HEK293 (cell line): Measurements from ENCODE around the gene SPAG5.

Experiments
- CTCF ChIA-PET: fragments of 350-600 bp; formaldehyde crosslinking; extraction: SDS; loops from one replicate; lab custom pipeline; 2021; ENCODE audit warnings: antibody characterized with exemption; lab: Yijun Ruan, JAX
- POLR2A ChIA-PET: fragments of 300-600 bp; formaldehyde crosslinking; extraction: SDS; loops from one replicate; lab custom pipeline; 2020; ENCODE audit warnings: antibody characterized with exemption, inconsistent platforms; lab: Yijun Ruan, JAX
- H3K27ac ChIP-seq: fragments of 200-500 bp; sonication (Bioruptor generic); 2 replicates; pipeline ENCODE4 v1.5.1; 2014; ENCODE audit warnings: low read depth, low read length, control low read depth, inconsistent platforms; ENCODE audit errors: extremely low read depth
- H3K36me3 ChIP-seq, 2 experiments: fragments of 200-500 bp in 1 of 2; sonication (Bioruptor generic) in 1 of 2; 1 replicate in 1 of 2; 2 replicates in 1 of 2; pipeline ENCODE4 v1.5.1; 2014 to 2017; ENCODE audit warnings: inconsistent platforms in 2 of 2, low read length in 2 of 2; ENCODE audit not compliant: control insufficient read depth in 2 of 2, insufficient read depth in 1 of 2
- H3K4me1 ChIP-seq: fragments of 200-500 bp; sonication (Bioruptor generic); 2 replicates; pipeline ENCODE4 v1.5.1; 2014; ENCODE audit warnings: mild to moderate bottlenecking, low read length, inconsistent platforms; ENCODE audit not compliant: control insufficient read depth, insufficient read depth
- H3K4me3 ChIP-seq: 2 replicates; pipeline ENCODE4 v1.5.1; 2011; ENCODE audit warnings: low read depth, mild to moderate bottlenecking, control low read depth, low read length, moderate library complexity
- H3K9me3 ChIP-seq: fragments of 200-500 bp; sonication (Bioruptor generic); 2 replicates; pipeline ENCODE4 v1.5.1; 2014; ENCODE audit warnings: low read depth, low read length, inconsistent platforms; ENCODE audit not compliant: control insufficient read depth, insufficient read depth
- GLI4 ChIP-seq: fragments of 450-650 bp; formaldehyde crosslinking; IDR thresholded peaks from 2 replicates; pipeline ENCODE4 v1.5.1; 2016; ENCODE audit warnings: missing biosample characterization, missing genetic modification characterization
- OVOL3 ChIP-seq: fragments of 450-650 bp; formaldehyde crosslinking; IDR thresholded peaks from 2 replicates; pipeline ENCODE4 v1.5.1; 2016; ENCODE audit warnings: missing biosample characterization, missing genetic modification characterization
- REPIN1 ChIP-seq: fragments of 450-650 bp; formaldehyde crosslinking; IDR thresholded peaks from 2 replicates; pipeline ENCODE4 v1.5.1; 2017; ENCODE audit warnings: missing biosample characterization, missing genetic modification characterization, low read depth
- SALL2 ChIP-seq: fragments of 450-650 bp; formaldehyde crosslinking; IDR thresholded peaks from 2 replicates; pipeline ENCODE4 v1.5.0; 2017; ENCODE audit warnings: missing biosample characterization, mild to moderate bottlenecking, missing genetic modification characterization, borderline replicate concordance
- YY2 ChIP-seq: fragments of 450-650 bp; formaldehyde crosslinking; IDR thresholded peaks from 2 replicates; pipeline ENCODE4 v1.5.1; 2016; ENCODE audit warnings: missing biosample characterization, missing genetic modification characterization
- ZBTB7A ChIP-seq: fragments of 450-650 bp; formaldehyde crosslinking; IDR thresholded peaks from 2 replicates; pipeline ENCODE4 v1.5.1; 2016; ENCODE audit warnings: low read depth, missing biosample characterization, missing genetic modification characterization
- ZEB2 ChIP-seq: fragments of 450-650 bp; formaldehyde crosslinking; IDR thresholded peaks from 2 replicates; pipeline ENCODE4 v1.5.1; 2016; ENCODE audit warnings: missing biosample characterization, missing genetic modification characterization
- ZFP41 ChIP-seq: fragments of 450-650 bp; formaldehyde crosslinking; IDR thresholded peaks from 2 replicates; pipeline ENCODE4 v1.5.1; 2016; ENCODE audit warnings: missing biosample characterization, missing genetic modification characterization, borderline replicate concordance
- ZIC2 ChIP-seq: fragments of 450-650 bp; formaldehyde crosslinking; IDR thresholded peaks from 2 replicates; pipeline ENCODE4 v1.5.1; 2016; ENCODE audit warnings: missing biosample characterization, missing genetic modification characterization
- ZNF140 ChIP-seq: fragments of 450-650 bp; formaldehyde crosslinking; IDR thresholded peaks from 2 replicates; pipeline ENCODE4 v1.5.1; 2016; ENCODE audit warnings: missing biosample characterization, missing genetic modification characterization
- ZNF23 ChIP-seq: fragments of 450-650 bp; formaldehyde crosslinking; IDR thresholded peaks from 2 replicates; pipeline ENCODE4 v1.5.1; 2016; ENCODE audit warnings: missing biosample characterization, missing genetic modification characterization, borderline replicate concordance
- ZNF302 ChIP-seq: fragments of 450-650 bp; formaldehyde crosslinking; IDR thresholded peaks from 2 replicates; pipeline ENCODE4 v1.5.1; 2016; ENCODE audit warnings: missing biosample characterization, missing genetic modification characterization, low read depth
- ZNF354C ChIP-seq: fragments of 450-650 bp; formaldehyde crosslinking; IDR thresholded peaks from 2 replicates; pipeline ENCODE4 v1.5.1; 2016; ENCODE audit warnings: missing biosample characterization, missing genetic modification characterization, low read depth, borderline replicate concordance
- ZNF391 ChIP-seq: fragments of 450-650 bp; formaldehyde crosslinking; IDR thresholded peaks from 2 replicates; pipeline ENCODE4 v1.5.1; 2016; ENCODE audit warnings: low read depth, missing biosample characterization, missing genetic modification characterization, borderline replicate concordance
- ZNF510 ChIP-seq: fragments of 450-650 bp; formaldehyde crosslinking; IDR thresholded peaks from 2 replicates; pipeline ENCODE4 v1.5.1; 2018; ENCODE audit warnings: mild to moderate bottlenecking, missing genetic modification characterization, missing biosample characterization; ENCODE audit not compliant: insufficient replicate concordance
- ZNF548 ChIP-seq: fragments of 450-650 bp; formaldehyde crosslinking; IDR thresholded peaks from 2 replicates; pipeline ENCODE4 v1.5.1; 2016; ENCODE audit warnings: missing biosample characterization, missing genetic modification characterization
- ZNF555 ChIP-seq: fragments of 450-650 bp; formaldehyde crosslinking; conservative IDR thresholded peaks from 2 replicates; pipeline ENCODE4 v1.5.1; 2017; ENCODE audit warnings: missing biosample characterization, mild to moderate bottlenecking, missing genetic modification characterization, inconsistent platforms
- ZNF561 ChIP-seq: fragments of 450-650 bp; IDR thresholded peaks from 2 replicates; pipeline ENCODE4 v1.5.1; 2018; ENCODE audit warnings: missing biosample characterization, missing genetic modification characterization, borderline replicate concordance
- ZNF610 ChIP-seq: fragments of 450-650 bp; formaldehyde crosslinking; IDR thresholded peaks from 2 replicates; pipeline ENCODE4 v1.5.1; 2016; ENCODE audit warnings: missing biosample characterization, missing genetic modification characterization, borderline replicate concordance
- ZNF624 ChIP-seq: fragments of 450-650 bp; formaldehyde crosslinking; IDR thresholded peaks from 2 replicates; pipeline ENCODE4 v1.5.1; 2017; ENCODE audit warnings: missing biosample characterization, missing genetic modification characterization
- ZNF629 ChIP-seq: fragments of 450-650 bp; formaldehyde crosslinking; IDR thresholded peaks from 2 replicates; pipeline ENCODE4 v1.5.1; 2017; ENCODE audit warnings: missing biosample characterization, missing genetic modification characterization
- ZNF664 ChIP-seq: fragments of 450-650 bp; formaldehyde crosslinking; IDR thresholded peaks from 2 replicates; pipeline ENCODE4 v1.5.1; 2016; ENCODE audit warnings: missing biosample characterization, missing genetic modification characterization
- ZNF670 ChIP-seq: fragments of 450-650 bp; formaldehyde crosslinking; IDR thresholded peaks from 2 replicates; pipeline ENCODE4 v1.5.1; 2016; ENCODE audit warnings: missing biosample characterization, missing genetic modification characterization, low read depth
- ZNF768 ChIP-seq: fragments of 450-650 bp; formaldehyde crosslinking; IDR thresholded peaks from 2 replicates; pipeline ENCODE4 v1.5.1; 2018; ENCODE audit warnings: missing biosample characterization, mild to moderate bottlenecking, missing genetic modification characterization
- ZNF830 ChIP-seq: fragments of 450-650 bp; IDR thresholded peaks from 2 replicates; pipeline ENCODE4 v1.5.0; 2018; ENCODE audit warnings: missing biosample characterization, missing genetic modification characterization, low read depth, mild to moderate bottlenecking, moderate library complexity
- TF ChIP-seq, protein P1 (sequence below): sonication (generic); formaldehyde crosslinking; IDR thresholded peaks from 2 replicates; pipeline ENCODE4 v1.8.1; 2022; ENCODE audit warnings: mild to moderate bottlenecking, moderate library complexity, missing genetic modification reagents
- TF ChIP-seq, protein P2 (sequence below): fragments of 450-650 bp; formaldehyde crosslinking; IDR thresholded peaks from 2 replicates; pipeline ENCODE4 v1.5.1; 2016; ENCODE audit warnings: missing biosample characterization, missing genetic modification characterization
- TF ChIP-seq, protein P3 (sequence below): fragments of 450-650 bp; formaldehyde crosslinking; IDR thresholded peaks from 2 replicates; pipeline ENCODE4 v1.5.1; 2016; ENCODE audit warnings: missing biosample characterization, missing genetic modification characterization

SPAG5 gene

DNA sequence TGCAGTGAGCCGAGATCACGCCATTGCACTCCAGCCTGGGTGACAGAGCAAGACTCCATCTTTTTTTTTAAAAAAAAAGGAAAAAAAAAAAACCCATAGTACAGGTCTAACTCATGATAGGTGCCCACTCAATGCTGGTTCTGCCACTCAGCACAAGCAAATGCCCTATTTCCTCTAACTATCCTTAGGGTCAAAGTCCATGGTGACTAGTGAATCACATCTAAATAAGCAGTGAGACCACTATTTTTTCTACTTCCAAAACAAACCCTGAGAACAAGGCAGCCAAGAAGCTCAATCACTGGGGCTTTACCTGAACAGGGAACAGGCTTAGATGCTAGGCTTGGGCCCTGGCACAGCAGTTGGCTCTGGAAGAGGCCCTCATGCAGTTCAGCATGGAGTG, 42.8 kb upstream of the SPAG5 start:
- peaks cover 5% of the 10 kb centered on the region for H3K4me1 ChIP-seq
- H3K36me3 ChIP-seq: peaks cover 62 to 70% of the 10 kb centered on the region in 2 experiments
- H3K9me3 ChIP-seq: no peaks in the 10 kb centered on the region
- TF ChIP-seq SALL2 (tag by site-specific recombination) (no peak), GLI4 (no peak), REPIN1 (tag by site-specific recombination) (no peak), ZFP41 (tag by site-specific recombination) (no peak), ZIC2 (no peak), ZNF555 (tag by site-specific recombination) (no peak), ZNF548 (no peak), ZNF610 (tag by site-specific recombination) (no peak), ZNF768 (tag by site-specific recombination) (no peak), ZNF624 (tag by site-specific recombination) (no peak), OVOL3 (tag by site-specific recombination) (no peak), ZNF140 (tag by site-specific recombination) (no peak), ZEB2 (tag by site-specific recombination) (no peak), ZNF670 (tag by site-specific recombination) (no peak), ZNF391 (no peak), ZBTB7A (no peak), ZNF354C (tag by site-specific recombination) (no peak)
- TF ChIP-seq, protein P1, sequence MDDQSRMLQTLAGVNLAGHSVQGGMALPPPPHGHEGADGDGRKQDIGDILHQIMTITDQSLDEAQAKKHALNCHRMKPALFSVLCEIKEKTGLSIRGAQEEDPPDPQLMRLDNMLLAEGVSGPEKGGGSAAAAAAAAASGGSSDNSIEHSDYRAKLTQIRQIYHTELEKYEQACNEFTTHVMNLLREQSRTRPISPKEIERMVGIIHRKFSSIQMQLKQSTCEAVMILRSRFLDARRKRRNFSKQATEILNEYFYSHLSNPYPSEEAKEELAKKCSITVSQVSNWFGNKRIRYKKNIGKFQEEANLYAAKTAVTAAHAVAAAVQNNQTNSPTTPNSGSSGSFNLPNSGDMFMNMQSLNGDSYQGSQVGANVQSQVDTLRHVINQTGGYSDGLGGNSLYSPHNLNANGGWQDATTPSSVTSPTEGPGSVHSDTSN: no peak
- TF ChIP-seq, protein P2, sequence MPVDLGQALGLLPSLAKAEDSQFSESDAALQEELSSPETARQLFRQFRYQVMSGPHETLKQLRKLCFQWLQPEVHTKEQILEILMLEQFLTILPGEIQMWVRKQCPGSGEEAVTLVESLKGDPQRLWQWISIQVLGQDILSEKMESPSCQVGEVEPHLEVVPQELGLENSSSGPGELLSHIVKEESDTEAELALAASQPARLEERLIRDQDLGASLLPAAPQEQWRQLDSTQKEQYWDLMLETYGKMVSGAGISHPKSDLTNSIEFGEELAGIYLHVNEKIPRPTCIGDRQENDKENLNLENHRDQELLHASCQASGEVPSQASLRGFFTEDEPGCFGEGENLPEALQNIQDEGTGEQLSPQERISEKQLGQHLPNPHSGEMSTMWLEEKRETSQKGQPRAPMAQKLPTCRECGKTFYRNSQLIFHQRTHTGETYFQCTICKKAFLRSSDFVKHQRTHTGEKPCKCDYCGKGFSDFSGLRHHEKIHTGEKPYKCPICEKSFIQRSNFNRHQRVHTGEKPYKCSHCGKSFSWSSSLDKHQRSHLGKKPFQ (tag by site-specific recombination): no peak
- TF ChIP-seq, protein P3, sequence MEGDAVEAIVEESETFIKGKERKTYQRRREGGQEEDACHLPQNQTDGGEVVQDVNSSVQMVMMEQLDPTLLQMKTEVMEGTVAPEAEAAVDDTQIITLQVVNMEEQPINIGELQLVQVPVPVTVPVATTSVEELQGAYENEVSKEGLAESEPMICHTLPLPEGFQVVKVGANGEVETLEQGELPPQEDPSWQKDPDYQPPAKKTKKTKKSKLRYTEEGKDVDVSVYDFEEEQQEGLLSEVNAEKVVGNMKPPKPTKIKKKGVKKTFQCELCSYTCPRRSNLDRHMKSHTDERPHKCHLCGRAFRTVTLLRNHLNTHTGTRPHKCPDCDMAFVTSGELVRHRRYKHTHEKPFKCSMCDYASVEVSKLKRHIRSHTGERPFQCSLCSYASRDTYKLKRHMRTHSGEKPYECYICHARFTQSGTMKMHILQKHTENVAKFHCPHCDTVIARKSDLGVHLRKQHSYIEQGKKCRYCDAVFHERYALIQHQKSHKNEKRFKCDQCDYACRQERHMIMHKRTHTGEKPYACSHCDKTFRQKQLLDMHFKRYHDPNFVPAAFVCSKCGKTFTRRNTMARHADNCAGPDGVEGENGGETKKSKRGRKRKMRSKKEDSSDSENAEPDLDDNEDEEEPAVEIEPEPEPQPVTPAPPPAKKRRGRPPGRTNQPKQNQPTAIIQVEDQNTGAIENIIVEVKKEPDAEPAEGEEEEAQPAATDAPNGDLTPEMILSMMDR (tag by site-specific recombination): no peak
- H3K4me3 ChIP-seq: no peak overlapping the region
- ChIA-PET CTCF (no interaction called here), POLR2A (interaction anchor here (0.6 kb wide), 1 partner anchor 16 kb away, joined by 3 read pairs; no protein-coding TSS in a partner anchor)
- no peak overlapping the region for H3K27ac ChIP-seq

DNA sequence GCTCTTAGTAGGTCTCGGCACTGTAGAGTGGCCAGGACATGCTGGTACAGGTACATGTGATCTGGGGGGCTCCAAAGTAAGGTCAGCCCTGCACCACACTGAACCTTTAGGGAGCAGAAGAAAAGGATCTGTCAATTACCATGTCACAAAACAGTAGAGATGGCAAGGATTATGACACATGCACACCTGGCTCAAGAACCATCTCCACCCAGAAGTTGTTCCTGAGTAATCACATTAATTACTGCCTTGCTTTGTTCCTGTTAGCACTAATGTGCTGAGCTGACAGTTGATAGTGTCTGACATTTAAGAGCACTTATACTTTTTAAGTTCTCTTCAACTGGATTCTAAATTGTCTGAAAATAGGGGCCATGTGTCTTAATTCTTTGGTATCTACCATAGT, 36.7 kb upstream of the SPAG5 start:
- Histone ChIP-seq H3K4me3 (no peak overlapping the region), H3K27ac (no peak overlapping the region), H3K36me3 (peaks cover 89 to 98% of the 10 kb centered on the region in 2 experiments), H3K9me3 (no peaks in the 10 kb centered on the region)
- TF ChIP-seq ZNF664 (tag by site-specific recombination): no peak
- TF ChIP-seq YY2: no peak
- no peak for TF ChIP-seq ZNF302
- TF ChIP-seq ZNF629 (tag by site-specific recombination): no peak
- no peak for TF ChIP-seq ZNF561 (tag by site-specific recombination)
- TF ChIP-seq ZNF23 (tag by site-specific recombination): no peak
- TF ChIP-seq ZNF830 (tag by site-specific recombination): no peak
- TF ChIP-seq ZNF510 (tag by site-specific recombination): no peak
- TF ChIP-seq, all 188 proteins: peak for 0
- ChIA-PET POLR2A (interaction anchor here (1.2 to 3.7 kb wide), 5 partner anchors 9 to 24 kb away, joined by 3 to 30 read pairs (median 4); partner anchors contain the start of gene BLTP2), CTCF (interaction anchor here (1.3 to 2.3 kb wide), 3 partner anchors 9 to 22 kb away, joined by 4 to 11 read pairs (median 6); partner anchors contain the start of gene BLTP2)
- no peaks in the 10 kb centered on the region for H3K4me1 ChIP-seq
